ENCODE results near the gene POLR3E. TPM values are rescaled to one million over a fixed set of nuclear protein-coding genes. Genes with fewer than 3 reads are reported as not detected.

POLR3E gene
- total RNA-seq, 1 donor from 2014 or later: 32.5 TPM

DNA sequence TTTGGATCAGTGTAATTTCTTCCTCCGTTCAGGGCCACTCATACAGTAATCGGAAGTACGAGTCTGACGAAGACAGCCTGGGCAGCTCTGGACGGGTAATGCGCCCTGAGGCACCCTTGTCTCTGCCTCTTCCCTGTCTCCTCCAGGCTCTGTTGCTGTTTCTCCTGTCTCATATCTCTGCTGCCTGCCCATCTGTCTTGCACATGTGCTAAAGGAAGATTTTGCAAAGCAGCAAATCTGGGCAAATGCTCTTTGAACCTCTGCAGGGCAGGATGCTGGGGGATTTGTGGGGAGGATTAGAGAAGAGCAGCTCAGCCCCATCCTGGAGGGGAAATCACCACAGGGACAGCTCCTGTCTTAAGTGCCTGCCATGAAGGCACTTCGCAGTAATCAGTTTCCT is 32.4 kb upstream of the POLR3E start:
- no peak overlapping the region for H2AFZ ChIP-seq (ENCODE audit: low read depth, low read length)
- Mint-ChIP-seq H3K36me3 (ENCODE audit: low read depth, unreplicated experiment) (peaks cover 25% of the 10 kb centered on the region), H3K4me3 (ENCODE audit: unreplicated experiment) (no peak overlapping the region), H3K27ac (ENCODE audit: unreplicated experiment) (no peak overlapping the region), H3K9me3 (ENCODE audit: unreplicated experiment) (no peaks in the 10 kb centered on the region), H3K27me3 (ENCODE audit: low read depth, unreplicated experiment) (no peaks in the 10 kb centered on the region), H3K4me1 (ENCODE audit: low read depth, unreplicated experiment) (peaks cover 2% of the 10 kb centered on the region)
- no peak overlapping the region for H3K4me3 ChIP-seq (ENCODE audit: insufficient read depth, low read depth, low read length)
- TF ChIP-seq, protein P1, sequence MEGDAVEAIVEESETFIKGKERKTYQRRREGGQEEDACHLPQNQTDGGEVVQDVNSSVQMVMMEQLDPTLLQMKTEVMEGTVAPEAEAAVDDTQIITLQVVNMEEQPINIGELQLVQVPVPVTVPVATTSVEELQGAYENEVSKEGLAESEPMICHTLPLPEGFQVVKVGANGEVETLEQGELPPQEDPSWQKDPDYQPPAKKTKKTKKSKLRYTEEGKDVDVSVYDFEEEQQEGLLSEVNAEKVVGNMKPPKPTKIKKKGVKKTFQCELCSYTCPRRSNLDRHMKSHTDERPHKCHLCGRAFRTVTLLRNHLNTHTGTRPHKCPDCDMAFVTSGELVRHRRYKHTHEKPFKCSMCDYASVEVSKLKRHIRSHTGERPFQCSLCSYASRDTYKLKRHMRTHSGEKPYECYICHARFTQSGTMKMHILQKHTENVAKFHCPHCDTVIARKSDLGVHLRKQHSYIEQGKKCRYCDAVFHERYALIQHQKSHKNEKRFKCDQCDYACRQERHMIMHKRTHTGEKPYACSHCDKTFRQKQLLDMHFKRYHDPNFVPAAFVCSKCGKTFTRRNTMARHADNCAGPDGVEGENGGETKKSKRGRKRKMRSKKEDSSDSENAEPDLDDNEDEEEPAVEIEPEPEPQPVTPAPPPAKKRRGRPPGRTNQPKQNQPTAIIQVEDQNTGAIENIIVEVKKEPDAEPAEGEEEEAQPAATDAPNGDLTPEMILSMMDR (IDR thresholded peaks at IDR 0.05; ENCODE audit: insufficient read depth, low read depth, low read length): no peak
- no peak for TF ChIP-seq EZH2 (IDR thresholded peaks at IDR 0.05; ENCODE audit: insufficient read depth, low read length)
- H4K20me1 ChIP-seq (ENCODE audit: insufficient read depth, low read length): peaks cover 8% of the 10 kb centered on the region
- no peaks in the 10 kb centered on the region for H3K27me3 ChIP-seq (ENCODE audit: insufficient read depth, low read length)
- DNase-seq (ENCODE audit: low read depth) (no peak), FAIRE-seq (no peak)
- peaks cover 10% of the 10 kb centered on the region for H3K4me1 ChIP-seq (ENCODE audit: insufficient read depth, low read length)
- peaks cover 13% of the 10 kb centered on the region for H3K36me3 ChIP-seq (ENCODE audit: insufficient read depth, low read length)
- no peak overlapping the region for H3K27ac ChIP-seq (ENCODE audit: low read depth, low read length)
- H3K79me2 ChIP-seq (ENCODE audit: insufficient read depth, low read length): no peaks in the 10 kb centered on the region
- no peak overlapping the region for H3K4me2 ChIP-seq (ENCODE audit: low read length)
- peaks cover 8% of the 10 kb centered on the region for H3K9me3 ChIP-seq (ENCODE audit: insufficient read depth, low read depth, low read length)
- H3K9ac ChIP-seq (ENCODE audit: low read length): no peak overlapping the region

DNA sequence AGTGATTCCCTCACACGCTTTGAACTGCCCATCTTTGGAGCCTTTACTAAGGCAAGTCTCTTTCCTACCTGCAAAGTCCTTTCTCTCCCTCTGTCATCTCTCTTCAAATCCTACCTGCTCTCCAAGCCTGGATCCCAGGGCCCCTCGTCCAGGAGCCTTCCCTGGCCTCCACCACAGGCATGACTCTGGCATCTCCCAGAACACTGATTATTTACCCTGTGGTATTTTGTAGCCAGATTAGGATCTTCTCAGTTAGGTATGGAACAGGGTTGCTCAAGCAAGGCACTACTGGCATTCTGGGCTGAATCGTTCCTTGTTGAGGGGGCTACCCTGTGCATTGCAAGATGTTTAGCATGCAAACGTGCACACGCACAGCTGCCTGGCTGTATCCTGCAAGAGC is 31.9 kb upstream of the POLR3E start:
- H3K27me3 ChIP-seq (ENCODE audit: insufficient read depth, low read length): no peaks in the 10 kb centered on the region
- Mint-ChIP-seq H3K27ac (ENCODE audit: unreplicated experiment) (no peak overlapping the region), H3K4me3 (ENCODE audit: unreplicated experiment) (no peak overlapping the region), H3K9me3 (ENCODE audit: unreplicated experiment) (no peaks in the 10 kb centered on the region), H3K4me1 (ENCODE audit: low read depth, unreplicated experiment) (peaks cover 2% of the 10 kb centered on the region), H3K36me3 (ENCODE audit: low read depth, unreplicated experiment) (peaks cover 23% of the 10 kb centered on the region), H3K27me3 (ENCODE audit: low read depth, unreplicated experiment) (no peaks in the 10 kb centered on the region)
- H3K27ac ChIP-seq (ENCODE audit: low read depth, low read length): no peak overlapping the region
- no peak overlapping the region for H3K9ac ChIP-seq (ENCODE audit: low read length)
- peaks cover 8% of the 10 kb centered on the region for H4K20me1 ChIP-seq (ENCODE audit: insufficient read depth, low read length)
- DNase-seq (ENCODE audit: low read depth): no peak
- no peak overlapping the region for H3K4me2 ChIP-seq (ENCODE audit: low read length)
- FAIRE-seq: no peak
- H3K4me3 ChIP-seq (ENCODE audit: insufficient read depth, low read depth, low read length): no peak overlapping the region
- peaks cover 10% of the 10 kb centered on the region for H3K4me1 ChIP-seq (ENCODE audit: insufficient read depth, low read length)
- peaks cover 4% of the 10 kb centered on the region for H3K9me3 ChIP-seq (ENCODE audit: insufficient read depth, low read depth, low read length)
- no peaks in the 10 kb centered on the region for H3K79me2 ChIP-seq (ENCODE audit: insufficient read depth, low read length)
- H2AFZ ChIP-seq (ENCODE audit: low read depth, low read length): no peak overlapping the region
- no peak for TF ChIP-seq EZH2 (IDR thresholded peaks at IDR 0.05; ENCODE audit: insufficient read depth, low read length)
- TF ChIP-seq, protein P1 (IDR thresholded peaks at IDR 0.05; ENCODE audit: insufficient read depth, low read depth, low read length): no peak
- peaks cover 8% of the 10 kb centered on the region for H3K36me3 ChIP-seq (ENCODE audit: insufficient read depth, low read length)

DNA sequence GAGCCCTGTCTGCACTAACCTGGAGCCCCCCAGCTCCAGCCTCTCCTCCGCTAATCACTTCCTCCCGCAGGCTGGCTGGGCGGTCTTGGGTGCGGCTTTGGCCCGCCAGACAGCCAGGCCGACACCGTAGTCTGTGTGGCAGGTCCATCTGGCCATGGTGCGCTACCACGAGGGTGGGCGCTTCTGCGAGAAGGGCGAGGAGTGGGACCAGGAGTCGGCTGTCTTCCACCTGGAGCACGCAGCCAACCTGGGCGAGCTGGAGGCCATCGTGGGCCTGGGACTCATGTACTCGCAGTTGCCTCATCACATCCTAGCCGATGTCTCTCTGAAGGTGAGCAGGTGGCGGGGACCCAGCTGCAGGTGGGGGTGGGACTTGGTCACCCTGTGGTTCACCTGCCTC is 30.7 kb upstream of the POLR3E start:
- Mint-ChIP-seq H3K36me3 (ENCODE audit: low read depth, unreplicated experiment) (peaks cover 21% of the 10 kb centered on the region), H3K4me1 (ENCODE audit: low read depth, unreplicated experiment) (peaks cover 2% of the 10 kb centered on the region)
- no peak for DNase-seq (ENCODE audit: low read depth)

More for the DNA sequence above, 30.7 kb upstream of the POLR3E start:
- Histone ChIP-seq H3K4me1 (ENCODE audit: insufficient read depth, low read length) (peaks cover 10% of the 10 kb centered on the region), H3K36me3 (ENCODE audit: insufficient read depth, low read length) (peaks cover 5% of the 10 kb centered on the region), H3K9me3 (ENCODE audit: insufficient read depth, low read depth, low read length) (no peaks in the 10 kb centered on the region), H2AFZ (ENCODE audit: low read depth, low read length) (no peak overlapping the region), H3K27me3 (ENCODE audit: insufficient read depth, low read length) (no peaks in the 10 kb centered on the region), H3K9ac (ENCODE audit: low read length) (no peak overlapping the region), H3K79me2 (ENCODE audit: insufficient read depth, low read length) (no peaks in the 10 kb centered on the region), H4K20me1 (ENCODE audit: insufficient read depth, low read length) (peaks cover 8% of the 10 kb centered on the region), H3K27ac (ENCODE audit: low read depth, low read length) (no peak overlapping the region), H3K4me2 (ENCODE audit: low read length) (no peak overlapping the region), H3K4me3 (ENCODE audit: insufficient read depth, low read depth, low read length) (no peak overlapping the region)
- H3K4me3 Mint-ChIP-seq (ENCODE audit: unreplicated experiment): no peak overlapping the region
- TF ChIP-seq EZH2 (IDR thresholded peaks at IDR 0.05; ENCODE audit: insufficient read depth, low read length): no peak
- TF ChIP-seq, protein P1 (IDR thresholded peaks at IDR 0.05; ENCODE audit: insufficient read depth, low read depth, low read length): no peak
- no peak for FAIRE-seq
- H3K27ac Mint-ChIP-seq (ENCODE audit: unreplicated experiment): no peak overlapping the region
- H3K9me3 Mint-ChIP-seq (ENCODE audit: unreplicated experiment): no peaks in the 10 kb centered on the region
- H3K27me3 Mint-ChIP-seq (ENCODE audit: low read depth, unreplicated experiment): no peaks in the 10 kb centered on the region

Measured in astrocyte (in vitro differentiated cells and primary cell).